ENCODE measurements around the gene ZNF664.

The ZNF664 gene

GRCh38 chr12:123992118-123992825 is 19.3 kb downstream of the ZNF664 start:
- ChIA-PET CTCF (interaction anchor here (0.6 kb wide), 1 partner anchor 11 kb away, joined by 3 read pairs; no protein-coding TSS in a partner anchor), POLR2A (ENCODE audit: low non-redundant PET) (no interaction called here)
- no peak for DNase-seq (ENCODE audit: low spot score)
- TF ChIP-seq CTCF (conservative IDR thresholded peaks at IDR 0.05; ENCODE audit: low read depth), result no peak
- no peak overlapping the region for H3K27ac ChIP-seq

- no peak overlapping the region for H3K27ac ChIP-seq
- ChIA-PET POLR2A (ENCODE audit: low non-redundant PET) (no interaction called here), CTCF (interaction anchor here (0.5 to 0.6 kb wide), 2 partner anchors 23 to 283 kb away, joined by 3 read pairs; partner anchors contain the start of genes ATP6V0A2 and CCDC92)
- DNase-seq (ENCODE audit: low spot score), result peak; percentile 68
- TF ChIP-seq CTCF (conservative IDR thresholded peaks at IDR 0.05; ENCODE audit: low read depth), result no peak
These were observed 22.2 kb downstream of the ZNF664 start for GRCh38 chr12:123995023-123995748.

- no peak for DNase-seq (ENCODE audit: low spot score)
- ChIA-PET POLR2A (ENCODE audit: low non-redundant PET) (no interaction called here), CTCF (no interaction called here)
These were observed 23.6 kb downstream of the ZNF664 start for GRCh38 chr12:123996581-123996980.

GRCh38 chr12:123997033-123997822 is 24.2 kb downstream of the ZNF664 start:
- ChIA-PET POLR2A (ENCODE audit: low non-redundant PET) (no interaction called here), CTCF (no interaction called here)
- no peak for TF ChIP-seq CTCF (conservative IDR thresholded peaks at IDR 0.05; ENCODE audit: low read depth)
- no peak for DNase-seq (ENCODE audit: low spot score)
- no peak overlapping the region for H3K27ac ChIP-seq

More at GRCh38 chr12:123996581-123996980, 23.6 kb downstream of the ZNF664 start:
- TF ChIP-seq CTCF (conservative IDR thresholded peaks at IDR 0.05; ENCODE audit: low read depth), result no peak
- H3K27ac ChIP-seq, result no peak overlapping the region

GRCh38 chr12:123997908-123998307 is 24.9 kb downstream of the ZNF664 start:
- H3K27ac ChIP-seq, result no peak overlapping the region
- ChIA-PET CTCF (no interaction called here), POLR2A (ENCODE audit: low non-redundant PET) (no interaction called here)
- TF ChIP-seq CTCF (conservative IDR thresholded peaks at IDR 0.05; ENCODE audit: low read depth), result no peak
- DNase-seq (ENCODE audit: low spot score), result no peak

GRCh38 chr12:123998344-123998990 is 25.5 kb downstream of the ZNF664 start:
- H3K27ac ChIP-seq, result no peak overlapping the region
- ChIA-PET POLR2A (ENCODE audit: low non-redundant PET) (no interaction called here), CTCF (interaction anchor here (0.6 kb wide), 1 partner anchor 96 kb away, joined by 4 read pairs; no protein-coding TSS in a partner anchor)
- TF ChIP-seq CTCF (conservative IDR thresholded peaks at IDR 0.05; ENCODE audit: low read depth), result no peak
- no peak for DNase-seq (ENCODE audit: low spot score)

Measured in RWPE1 (cell line).